Activated CD4-positive, alpha-beta memory T cell treated with anti-CD3 and anti-CD28 coated beads, Interleukin-2, amount 10 ng/mL, durations not matched to agents 7 days and 5 days (primary cell): Measurements from ENCODE around the gene BAZ2B. TPM values are rescaled to one million over a fixed set of nuclear protein-coding genes. Genes with fewer than 3 reads are reported as not detected.
"Not testable (repeated sequence)": the region's sequence is repeated elsewhere in the genome, so short reads cannot be mapped to it uniquely, and the experiment has no call there.

Source experiments
- CTCF ChIA-PET: fragments of 350-600 bp; sonication (Branson Sonifier 250); formaldehyde crosslinking; loops from one replicate; lab custom pipeline; 2021; ENCODE audit warnings: antibody characterized with exemption, inconsistent platforms; lab: Charles Lee
- POLR2A ChIA-PET: fragments of 350-600 bp; sonication (Branson Sonifier 250); formaldehyde crosslinking; loops from one replicate; lab custom pipeline; 2021; ENCODE audit warnings: antibody characterized with exemption; lab: Charles Lee
- DNase-seq: peaks from one replicate; pipeline ENCODE4 v3.0.0-alpha.2; 2020
- H3K27ac Mint-ChIP-seq: one replicate; pipeline ENCODE4 v1.8.0; 2021; ENCODE audit warnings: mild to moderate bottlenecking, mixed read lengths
- H3K27me3 Mint-ChIP-seq: one replicate; pipeline ENCODE4 v1.8.0; 2021; ENCODE audit warnings: mixed read lengths
- H3K36me3 Mint-ChIP-seq: one replicate; pipeline ENCODE4 v1.8.0; 2021; ENCODE audit warnings: low read depth, mixed read lengths
- H3K4me1 Mint-ChIP-seq: one replicate; pipeline ENCODE4 v1.8.0; 2021; ENCODE audit warnings: mixed read lengths
- H3K4me3 Mint-ChIP-seq: one replicate; pipeline ENCODE4 v1.8.0; 2021; ENCODE audit warnings: mild to moderate bottlenecking, mixed read lengths
- H3K9me3 Mint-ChIP-seq: one replicate; pipeline ENCODE4 v1.8.0; 2021; ENCODE audit warnings: mixed read lengths
- total RNA-seq, 2 experiments: library from RNA; stranded (reverse); gene quantifications; one replicate each; pipeline ENCODE4 v1.2.3, GENCODE V29; 2021

The BAZ2B gene
- total RNA-seq, 2 experiments from 2014 or later = 8.5 to 9.8 TPM

- no peak overlapping the region for H3K27ac Mint-ChIP-seq
- DNase-seq = no peak
- no peak overlapping the region for H3K4me3 Mint-ChIP-seq
- H3K9me3 Mint-ChIP-seq = no peaks in the 10 kb centered on the region
- H3K4me1 Mint-ChIP-seq = no peaks in the 10 kb centered on the region
- CTCF ChIA-PET = no interaction called here
- no peaks in the 10 kb centered on the region for H3K27me3 Mint-ChIP-seq
- peaks cover 2% of the 10 kb centered on the region for H3K36me3 Mint-ChIP-seq
- POLR2A ChIA-PET = no interaction called here
These were observed 234.8 kb downstream of the BAZ2B start for GRCh38 chr2:159381574-159381973.

- no peaks in the 10 kb centered on the region for H3K27me3 Mint-ChIP-seq
- H3K4me3 Mint-ChIP-seq = no peak overlapping the region
These were observed 235.6 kb downstream of the BAZ2B start for GRCh38 chr2:159380685-159381239.

GRCh38 chr2:159379181-159379580 is 237.2 kb downstream of the BAZ2B start:
- no peaks in the 10 kb centered on the region for H3K9me3 Mint-ChIP-seq
- peaks cover 2% of the 10 kb centered on the region for H3K36me3 Mint-ChIP-seq
- ChIA-PET CTCF (no interaction called here), POLR2A (interaction anchor here (1.2 kb wide), 1 partner anchor 8 kb away, joined by 4 read pairs; no protein-coding TSS in a partner anchor)
- no peak overlapping the region for H3K4me3 Mint-ChIP-seq
- H3K27me3 Mint-ChIP-seq = no peaks in the 10 kb centered on the region
- no peaks in the 10 kb centered on the region for H3K4me1 Mint-ChIP-seq
- no peak for DNase-seq
- no peak overlapping the region for H3K27ac Mint-ChIP-seq

More at GRCh38 chr2:159380685-159381239, 235.6 kb downstream of the BAZ2B start:
- Mint-ChIP-seq H3K4me1 (no peaks in the 10 kb centered on the region), H3K27ac (no peak overlapping the region), H3K36me3 (peaks cover 2% of the 10 kb centered on the region), H3K9me3 (no peaks in the 10 kb centered on the region)
- CTCF ChIA-PET = no interaction called here
- DNase-seq = no peak
- POLR2A ChIA-PET = no interaction called here

GRCh38 chr2:159375241-159375640 is 241.1 kb downstream of the BAZ2B start:
- H3K4me1 Mint-ChIP-seq = no peaks in the 10 kb centered on the region
- no peak for DNase-seq
- ChIA-PET CTCF (no interaction called here), POLR2A (no interaction called here)
- H3K27ac Mint-ChIP-seq = no peak overlapping the region
- peaks cover 5% of the 10 kb centered on the region for H3K36me3 Mint-ChIP-seq
- no peaks in the 10 kb centered on the region for H3K27me3 Mint-ChIP-seq
- no peak overlapping the region for H3K4me3 Mint-ChIP-seq
- H3K9me3 Mint-ChIP-seq = no peaks in the 10 kb centered on the region

- Mint-ChIP-seq H3K4me1 (no peaks in the 10 kb centered on the region), H3K27me3 (no peaks in the 10 kb centered on the region), H3K27ac (no peak overlapping the region), H3K4me3 (no peak overlapping the region), H3K9me3 (no peaks in the 10 kb centered on the region), H3K36me3 (peaks cover 5% of the 10 kb centered on the region)
- no peak for DNase-seq
- POLR2A ChIA-PET = interaction anchor here (1.0 kb wide), 1 partner anchor 8 kb away, joined by 4 read pairs; no protein-coding TSS in a partner anchor
- CTCF ChIA-PET = no interaction called here
These were observed 244.8 kb downstream of the BAZ2B start for GRCh38 chr2:159371506-159371905.

GRCh38 chr2:159366538-159366937 is 249.8 kb downstream of the BAZ2B start:
- Mint-ChIP-seq H3K4me3 (no peak overlapping the region), H3K36me3 (no peaks in the 10 kb centered on the region), H3K9me3 (no peaks in the 10 kb centered on the region), H3K27me3 (no peaks in the 10 kb centered on the region), H3K27ac (no peak overlapping the region), H3K4me1 (no peaks in the 10 kb centered on the region)
- CTCF ChIA-PET = no interaction called here
- POLR2A ChIA-PET = no interaction called here
- no peak for DNase-seq

- Mint-ChIP-seq H3K9me3 (peaks cover 3% of the 10 kb centered on the region), H3K27ac (no peak overlapping the region), H3K4me1 (no peaks in the 10 kb centered on the region), H3K4me3 (no peak overlapping the region), H3K36me3 (no peaks in the 10 kb centered on the region), H3K27me3 (no peaks in the 10 kb centered on the region)
- CTCF ChIA-PET = no interaction called here
- POLR2A ChIA-PET = no interaction called here
- DNase-seq = no peak
These were observed 253.5 kb downstream of the BAZ2B start for GRCh38 chr2:159362816-159363251.

- no peak overlapping the region for H3K4me3 Mint-ChIP-seq
These were observed 254.3 kb downstream of the BAZ2B start for GRCh38 chr2:159362094-159362493.

GRCh38 chr2:159361603-159362002 is 254.7 kb downstream of the BAZ2B start:
- H3K36me3 Mint-ChIP-seq, H3K4me1 Mint-ChIP-seq, H3K27ac Mint-ChIP-seq, H3K27me3 Mint-ChIP-seq, POLR2A ChIA-PET, H3K9me3 Mint-ChIP-seq, DNase-seq, CTCF ChIA-PET, H3K4me3 Mint-ChIP-seq: not testable (repeated sequence)

More at GRCh38 chr2:159362094-159362493, 254.3 kb downstream of the BAZ2B start:
- Mint-ChIP-seq H3K27me3 (no peaks in the 10 kb centered on the region), H3K27ac (no peak overlapping the region), H3K9me3 (peaks cover 3% of the 10 kb centered on the region), H3K4me1 (no peaks in the 10 kb centered on the region), H3K36me3 (no peaks in the 10 kb centered on the region)
- ChIA-PET POLR2A (no interaction called here), CTCF (no interaction called here)
- no peak for DNase-seq

- H3K9me3 Mint-ChIP-seq = peaks cover 3% of the 10 kb centered on the region
- ChIA-PET CTCF (no interaction called here), POLR2A (no interaction called here)
- no peaks in the 10 kb centered on the region for H3K27me3 Mint-ChIP-seq
- no peaks in the 10 kb centered on the region for H3K36me3 Mint-ChIP-seq
- no peak overlapping the region for H3K4me3 Mint-ChIP-seq
- no peaks in the 10 kb centered on the region for H3K4me1 Mint-ChIP-seq
- H3K27ac Mint-ChIP-seq = no peak overlapping the region
- no peak for DNase-seq
These were observed 260.2 kb downstream of the BAZ2B start for GRCh38 chr2:159356053-159356554.

- Mint-ChIP-seq H3K4me1 (no peaks in the 10 kb centered on the region), H3K36me3 (no peaks in the 10 kb centered on the region), H3K27ac (no peak overlapping the region), H3K9me3 (no peaks in the 10 kb centered on the region), H3K4me3 (no peak overlapping the region), H3K27me3 (no peaks in the 10 kb centered on the region)
- CTCF ChIA-PET = no interaction called here
- POLR2A ChIA-PET = no interaction called here
- DNase-seq = no peak
These were observed 264.4 kb downstream of the BAZ2B start for GRCh38 chr2:159351977-159352376.

- ChIA-PET CTCF (no interaction called here), POLR2A (no interaction called here)
- H3K4me1 Mint-ChIP-seq = no peaks in the 10 kb centered on the region
- no peak overlapping the region for H3K27ac Mint-ChIP-seq
- no peaks in the 10 kb centered on the region for H3K9me3 Mint-ChIP-seq
- H3K4me3 Mint-ChIP-seq = no peak overlapping the region
- no peaks in the 10 kb centered on the region for H3K36me3 Mint-ChIP-seq
- DNase-seq = no peak
- no peaks in the 10 kb centered on the region for H3K27me3 Mint-ChIP-seq
These were observed 266.6 kb downstream of the BAZ2B start for GRCh38 chr2:159349674-159350299.

GRCh38 chr2:159326569-159327255 is 289.6 kb downstream of the BAZ2B start:
- H3K4me3 Mint-ChIP-seq = no peak overlapping the region
- H3K4me1 Mint-ChIP-seq = no peaks in the 10 kb centered on the region
- ChIA-PET CTCF (interaction anchor here (0.6 kb wide), 1 partner anchor 780 kb away, joined by 3 read pairs; no protein-coding TSS in a partner anchor), POLR2A (no interaction called here)
- no peaks in the 10 kb centered on the region for H3K9me3 Mint-ChIP-seq
- no peaks in the 10 kb centered on the region for H3K27me3 Mint-ChIP-seq
- H3K27ac Mint-ChIP-seq = no peak overlapping the region
- DNase-seq = no peak
- H3K36me3 Mint-ChIP-seq = peaks cover 6% of the 10 kb centered on the region
